ENCODE measurements around the gene TEKTIP1.

- TF ChIP-seq CTCF (conservative IDR thresholded peaks at IDR 0.05 in 1 of 2, IDR thresholded peaks at IDR 0.05 in 1 of 2; ENCODE audit: low read depth in 1 of 2, low read length in 2 of 2) (no peak), EZH2 (IDR thresholded peaks at IDR 0.05; ENCODE audit: low read length, missing control alignments) (no peak)
These were observed 51.0 kb downstream of the TEKTIP1 start for GRCh38 chr19:3589949-3590348.
